HepG2 (cell line): ENCODE measurements around the gene C1QTNF12. TPM values are rescaled to one million over a fixed set of nuclear protein-coding genes. Genes with fewer than 3 reads are reported as not detected.

Experiments used
- ARID2 ChIP-seq: sonication (generic); formaldehyde crosslinking; IDR thresholded peaks from 2 replicates; pipeline ENCODE4 v1.8.1; 2022; ENCODE audit warnings: mild to moderate bottlenecking, missing genetic modification reagents, borderline replicate concordance
- CENPX ChIP-seq: sonication (generic); formaldehyde crosslinking; IDR thresholded peaks from 2 replicates; pipeline ENCODE4 v1.9.0; 2021; ENCODE audit warnings: mild to moderate bottlenecking, missing genetic modification reagents, moderate library complexity
- CSRNP2 ChIP-seq: sonication (generic); formaldehyde crosslinking; conservative IDR thresholded peaks from 2 replicates; pipeline ENCODE4 v1.8.0; 2022; ENCODE audit warnings: low read depth, missing genetic modification reagents
- HMGA1 ChIP-seq: sonication (generic); formaldehyde crosslinking; conservative IDR thresholded peaks from 2 replicates; pipeline ENCODE4 v1.4.0; 2020; ENCODE audit warnings: missing genetic modification reagents
- MTA1 ChIP-seq: sonication (generic); formaldehyde crosslinking; IDR thresholded peaks from 2 replicates; pipeline ENCODE4 v1.4.0; 2020; ENCODE audit warnings: missing genetic modification reagents, mild to moderate bottlenecking, borderline replicate concordance
- MXI1 ChIP-seq: IDR thresholded peaks from 3 replicates; pipeline ENCODE4 v1.6.1; 2012; ENCODE audit warnings: low read depth, low read length, inconsistent platforms, borderline replicate concordance
- NBN ChIP-seq: fragments of 450-650 bp; conservative IDR thresholded peaks from 2 replicates; pipeline ENCODE4 v1.6.1; 2017
- NFKB2 ChIP-seq: sonication (generic); formaldehyde crosslinking; IDR thresholded peaks from 2 replicates; pipeline ENCODE4 v1.4.0; 2020; ENCODE audit warnings: missing genetic modification reagents, borderline replicate concordance
- RFX1 ChIP-seq: fragments of 450-650 bp; IDR thresholded peaks from 2 replicates; pipeline ENCODE4 v1.6.1; 2017
- SIX1 ChIP-seq: sonication (generic); formaldehyde crosslinking; IDR thresholded peaks from 2 replicates; pipeline ENCODE4 v1.4.0; 2020; ENCODE audit warnings: missing genetic modification reagents, borderline replicate concordance
- ZBTB21 ChIP-seq: sonication (generic); formaldehyde crosslinking; IDR thresholded peaks from 2 replicates; pipeline ENCODE4 v1.4.0; 2020; ENCODE audit warnings: missing genetic modification reagents
- ZFP37 ChIP-seq: sonication (generic); formaldehyde crosslinking; IDR thresholded peaks from 2 replicates; pipeline ENCODE4 v1.4.0; 2020; ENCODE audit warnings: missing genetic modification reagents, borderline replicate concordance
- ZNF274 ChIP-seq: sonication (generic); formaldehyde crosslinking; IDR thresholded peaks from 2 replicates; pipeline ENCODE4 v1.5.1; 2020; ENCODE audit warnings: mild to moderate bottlenecking, missing genetic modification reagents
- ZNF318 ChIP-seq: sonication (generic); formaldehyde crosslinking; IDR thresholded peaks from 2 replicates; pipeline ENCODE4 v1.4.0; 2020; ENCODE audit warnings: mild to moderate bottlenecking, missing genetic modification reagents
- ZNF350 ChIP-seq: sonication (generic); formaldehyde crosslinking; IDR thresholded peaks from 2 replicates; pipeline ENCODE4 v1.4.0; 2020; ENCODE audit warnings: mild to moderate bottlenecking, low read depth, missing genetic modification reagents, borderline replicate concordance
- ZNF44 ChIP-seq: sonication (generic); formaldehyde crosslinking; IDR thresholded peaks from 2 replicates; pipeline ENCODE4 v1.5.1; 2020; ENCODE audit warnings: mild to moderate bottlenecking, missing genetic modification reagents
- ZNF674 ChIP-seq: sonication (generic); formaldehyde crosslinking; IDR thresholded peaks from 2 replicates; pipeline ENCODE4 v1.5.0; 2020; ENCODE audit warnings: low read depth, mild to moderate bottlenecking, missing genetic modification reagents
- ZNF781 ChIP-seq: sonication (generic); formaldehyde crosslinking; IDR thresholded peaks from 2 replicates; pipeline ENCODE4 v1.5.1; 2020; ENCODE audit warnings: borderline replicate concordance, mild to moderate bottlenecking, missing genetic modification reagents; ENCODE audit errors: not compliant biosample characterization
- polyA plus RNA-seq, 8 experiments: library from polyadenylated mRNA; depleted of rRNA in 3 of 8; stranded (reverse) in 7 of 8; unstranded in 1 of 8; fragments of >200 nt; fragmentation: Illumina TruSeq in 4 of 8; extraction: Trizol in 4 of 8; gene quantifications; 2 replicates each; pipeline versions ENCODE4 v1.2.1 to v1.2.3, GENCODE V29; 2011 to 2016; ENCODE audit warnings: low read depth in 4 of 8, missing spikeins in 1 of 8, mixed read lengths in 1 of 8; ENCODE audit not compliant: insufficient read depth in 1 of 8
- total RNA-seq, 5 experiments: library from RNA; depleted of rRNA; stranded (reverse); fragments of >200 nt; fragmentation: Illumina TruSeq; extraction: Trizol; gene quantifications; 2 replicates each; pipeline ENCODE4 v1.2.3, GENCODE V29; 2016; ENCODE audit warnings: low read depth in 1 of 5
- TF ChIP-seq, protein P1 (sequence below): sonication (generic); formaldehyde crosslinking; IDR thresholded peaks from 2 replicates; pipeline ENCODE4 v1.8.0; 2022; ENCODE audit warnings: mild to moderate bottlenecking, missing genetic modification reagents

Gene C1QTNF12
- total and polyA plus RNA-seq, 2 of the 13 experiments (the other 11 are each of a cell fraction or from before 2014, with no cell fraction given), result 0.18 to 0.64 TPM

GRCh38 chr1:1230656-1231399 lies 15.7 kb downstream of the C1QTNF12 start (continued):
- 0 out of 2 replicates have a peak, but pooled peaks have one; percentile 48 for TF ChIP-seq ZNF318 (CRISPR knock-in tag)
- TF ChIP-seq RFX1, result no peak
- TF ChIP-seq CENPX (CRISPR knock-in tag), result no peak
- no peak for TF ChIP-seq MXI1
- no peak for TF ChIP-seq CSRNP2 (CRISPR knock-in tag)
- TF ChIP-seq HMGA1 (CRISPR knock-in tag), result no peak
- TF ChIP-seq SIX1 (CRISPR knock-in tag), result no peak
- no peak for TF ChIP-seq NBN
- TF ChIP-seq, protein P1, sequence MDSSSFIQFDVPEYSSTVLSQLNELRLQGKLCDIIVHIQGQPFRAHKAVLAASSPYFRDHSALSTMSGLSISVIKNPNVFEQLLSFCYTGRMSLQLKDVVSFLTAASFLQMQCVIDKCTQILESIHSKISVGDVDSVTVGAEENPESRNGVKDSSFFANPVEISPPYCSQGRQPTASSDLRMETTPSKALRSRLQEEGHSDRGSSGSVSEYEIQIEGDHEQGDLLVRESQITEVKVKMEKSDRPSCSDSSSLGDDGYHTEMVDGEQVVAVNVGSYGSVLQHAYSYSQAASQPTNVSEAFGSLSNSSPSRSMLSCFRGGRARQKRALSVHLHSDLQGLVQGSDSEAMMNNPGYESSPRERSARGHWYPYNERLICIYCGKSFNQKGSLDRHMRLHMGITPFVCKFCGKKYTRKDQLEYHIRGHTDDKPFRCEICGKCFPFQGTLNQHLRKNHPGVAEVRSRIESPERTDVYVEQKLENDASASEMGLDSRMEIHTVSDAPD (CRISPR knock-in tag), result no peak
- TF ChIP-seq ZNF350 (CRISPR knock-in tag), result no peak; the same call in 1 of the 2 replicates
- TF ChIP-seq ZNF274, result no peak
- TF ChIP-seq MTA1 (CRISPR knock-in tag), result no peak
- no peak for TF ChIP-seq ZFP37
- 0 out of 2 replicates have a peak, but pooled peaks have one; percentile 67 for TF ChIP-seq ZNF44
- TF ChIP-seq ZBTB21 (CRISPR knock-in tag), result no peak
- TF ChIP-seq ZNF781 (CRISPR knock-in tag), result peak; percentile 19
- no peak for TF ChIP-seq ARID2
- no peak for TF ChIP-seq ZNF674 (CRISPR knock-in tag)
- peak; percentile 13; the same call in 1 of the 2 replicates for TF ChIP-seq NFKB2
